ENCODE data around the gene KIRREL3.

The KIRREL3 gene

DNA sequence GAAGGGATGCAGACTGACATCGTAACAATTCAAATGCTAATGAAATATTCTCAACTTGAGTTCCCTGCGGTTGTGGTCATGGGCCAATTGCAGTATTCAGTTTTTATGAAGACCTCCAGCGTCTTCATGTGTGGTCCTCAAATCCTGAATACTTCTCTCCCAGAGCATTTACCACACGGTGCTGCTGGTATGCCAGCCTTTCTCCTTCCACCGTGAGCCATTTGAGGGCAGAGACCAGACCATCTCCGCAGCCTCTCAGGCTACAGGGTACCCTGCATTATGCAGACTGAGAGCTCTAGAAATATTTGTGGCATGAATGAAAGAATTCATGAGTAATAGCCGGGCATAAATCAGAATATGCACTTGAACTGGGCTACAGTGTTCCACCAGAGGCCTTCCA, 355.4 kb downstream of the KIRREL3 start:
- Histone ChIP-seq H3K36me3 (ENCODE audit: insufficient read depth, insufficient read length, low read length) (no peaks in the 10 kb centered on the region), H3K4me3 (ENCODE audit: insufficient read length, low read depth) (no peak overlapping the region), H3K4me1 (ENCODE audit: insufficient read depth, insufficient read length) (no peaks in the 10 kb centered on the region), H3K9me3 (ENCODE audit: insufficient read depth, low read length) (no peaks in the 10 kb centered on the region), H3K9ac (ENCODE audit: insufficient read length, low read depth) (no peak overlapping the region), H3K27me3 (ENCODE audit: insufficient read depth, insufficient read length) (no peaks in the 10 kb centered on the region)
- no peak for DNase-seq (ENCODE audit: low read depth, low spot score)
- TF ChIP-seq YY1 (IDR thresholded peaks at IDR 0.05; ENCODE audit: insufficient read depth, insufficient read length) (no peak), ZNF274 (IDR thresholded peaks at IDR 0.05; ENCODE audit: low read depth, low read length) (no peak), SUZ12 (IDR thresholded peaks at IDR 0.05; ENCODE audit: extremely low read depth, insufficient read depth, insufficient read length) (no peak)

DNA sequence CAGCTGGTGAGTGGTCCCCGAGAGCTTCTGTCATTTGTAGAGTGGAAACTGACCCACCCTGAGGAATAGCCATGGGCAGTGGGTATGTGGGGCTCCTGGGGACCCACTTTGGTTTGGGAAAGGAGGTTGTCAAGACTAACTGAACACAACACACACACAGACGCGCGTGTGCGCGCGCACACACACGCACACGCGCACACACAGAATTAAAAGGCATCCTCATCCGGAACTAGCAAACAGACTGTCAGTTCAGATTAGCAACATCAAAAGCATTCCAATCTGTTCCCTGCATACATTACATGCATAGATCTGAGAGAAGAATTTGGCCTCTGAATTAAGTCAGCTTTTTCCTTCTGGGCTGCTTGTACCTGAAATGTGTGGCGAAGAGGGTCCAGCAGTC, 360.4 kb downstream of the KIRREL3 start:
- no peaks in the 10 kb centered on the region for H3K9me3 ChIP-seq (ENCODE audit: insufficient read depth, low read length)
- no peak for DNase-seq (ENCODE audit: low read depth, low spot score)
- H3K27me3 ChIP-seq (ENCODE audit: insufficient read depth, insufficient read length), result no peaks in the 10 kb centered on the region
- H3K4me3 ChIP-seq (ENCODE audit: insufficient read length, low read depth), result no peak overlapping the region
- TF ChIP-seq SUZ12 (IDR thresholded peaks at IDR 0.05; ENCODE audit: extremely low read depth, insufficient read depth, insufficient read length), result no peak
- TF ChIP-seq YY1 (IDR thresholded peaks at IDR 0.05; ENCODE audit: insufficient read depth, insufficient read length), result no peak
- no peak for TF ChIP-seq ZNF274 (IDR thresholded peaks at IDR 0.05; ENCODE audit: low read depth, low read length)
- H3K9ac ChIP-seq (ENCODE audit: insufficient read length, low read depth), result no peak overlapping the region
- no peaks in the 10 kb centered on the region for H3K4me1 ChIP-seq (ENCODE audit: insufficient read depth, insufficient read length)
- no peaks in the 10 kb centered on the region for H3K36me3 ChIP-seq (ENCODE audit: insufficient read depth, insufficient read length, low read length)

DNA sequence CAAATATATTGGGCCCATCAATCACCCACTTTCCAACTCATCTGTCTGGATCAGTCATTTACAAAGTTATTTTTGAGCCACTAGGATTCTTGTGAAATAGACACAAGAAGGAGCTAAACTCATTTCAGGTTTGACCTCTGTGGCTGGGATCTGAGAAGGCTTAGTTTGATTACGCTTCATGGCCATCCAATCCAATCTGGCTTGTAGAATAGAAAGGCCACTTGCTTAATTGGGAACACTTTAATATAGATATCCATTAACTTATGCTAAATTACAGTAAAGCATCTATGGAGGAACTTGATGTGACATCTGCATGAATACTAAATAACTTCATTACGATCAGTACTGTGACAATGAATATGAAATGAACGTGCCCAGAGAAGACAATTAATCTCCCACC, 360.9 kb downstream of the KIRREL3 start:
- no peak for DNase-seq (ENCODE audit: low read depth, low spot score)
- Histone ChIP-seq H3K9me3 (ENCODE audit: insufficient read depth, low read length) (no peaks in the 10 kb centered on the region), H3K4me3 (ENCODE audit: insufficient read length, low read depth) (no peak overlapping the region), H3K9ac (ENCODE audit: insufficient read length, low read depth) (no peak overlapping the region), H3K27me3 (ENCODE audit: insufficient read depth, insufficient read length) (no peaks in the 10 kb centered on the region), H3K4me1 (ENCODE audit: insufficient read depth, insufficient read length) (no peaks in the 10 kb centered on the region), H3K36me3 (ENCODE audit: insufficient read depth, insufficient read length, low read length) (no peaks in the 10 kb centered on the region)
- TF ChIP-seq ZNF274 (IDR thresholded peaks at IDR 0.05; ENCODE audit: low read depth, low read length) (no peak), YY1 (IDR thresholded peaks at IDR 0.05; ENCODE audit: insufficient read depth, insufficient read length) (no peak), SUZ12 (IDR thresholded peaks at IDR 0.05; ENCODE audit: extremely low read depth, insufficient read depth, insufficient read length) (no peak)

DNA sequence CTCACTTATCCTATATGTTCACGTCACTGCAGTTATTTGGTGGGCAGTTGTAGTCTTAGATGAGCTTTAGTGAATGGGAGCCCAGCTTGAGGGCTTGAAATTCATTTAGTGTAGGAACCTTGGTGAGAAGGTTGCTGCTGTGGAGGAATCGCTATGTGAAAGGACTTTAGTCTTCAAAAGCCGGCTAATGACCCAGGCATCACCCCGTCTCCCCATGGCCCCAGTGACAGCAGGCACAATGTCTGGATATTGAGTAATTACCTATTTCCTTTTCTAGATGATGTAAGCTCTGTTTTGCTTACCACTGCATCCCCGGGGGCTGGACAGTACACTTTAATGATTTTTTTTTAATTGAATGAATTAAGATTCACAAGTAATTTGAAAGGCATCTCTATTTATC, 361.9 kb downstream of the KIRREL3 start:
- Histone ChIP-seq H3K36me3 (ENCODE audit: insufficient read depth, insufficient read length, low read length) (no peaks in the 10 kb centered on the region), H3K9ac (ENCODE audit: insufficient read length, low read depth) (no peak overlapping the region), H3K27me3 (ENCODE audit: insufficient read depth, insufficient read length) (no peaks in the 10 kb centered on the region), H3K9me3 (ENCODE audit: insufficient read depth, low read length) (no peaks in the 10 kb centered on the region), H3K4me3 (ENCODE audit: insufficient read length, low read depth) (no peak overlapping the region), H3K4me1 (ENCODE audit: insufficient read depth, insufficient read length) (no peaks in the 10 kb centered on the region)
- no peak for TF ChIP-seq YY1 (IDR thresholded peaks at IDR 0.05; ENCODE audit: insufficient read depth, insufficient read length)
- TF ChIP-seq ZNF274 (IDR thresholded peaks at IDR 0.05; ENCODE audit: low read depth, low read length), result no peak
- no peak for TF ChIP-seq SUZ12 (IDR thresholded peaks at IDR 0.05; ENCODE audit: extremely low read depth, insufficient read depth, insufficient read length)
- no peak for DNase-seq (ENCODE audit: low read depth, low spot score)

DNA sequence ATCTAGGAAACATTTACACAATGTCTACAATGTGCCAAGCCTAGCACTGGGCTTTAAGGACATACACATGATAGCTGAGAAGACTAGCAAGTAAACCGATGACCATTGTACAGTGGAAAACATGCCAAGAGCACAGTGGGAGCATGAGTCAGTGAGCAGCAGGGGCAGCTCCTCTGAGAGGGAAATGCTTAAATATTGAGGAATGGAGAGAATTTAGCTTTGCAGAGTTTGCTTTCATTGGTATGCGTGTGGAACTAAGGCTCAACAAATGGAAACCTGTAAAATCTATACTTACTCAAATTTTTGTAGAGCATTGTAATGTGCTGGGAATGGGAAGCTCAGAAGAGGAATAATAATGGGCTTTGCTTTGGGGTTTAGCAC, 362.8 kb downstream of the KIRREL3 start:
- Histone ChIP-seq H3K9ac (ENCODE audit: insufficient read length, low read depth) (no peak overlapping the region), H3K4me3 (ENCODE audit: insufficient read length, low read depth) (no peak overlapping the region)

DNA sequence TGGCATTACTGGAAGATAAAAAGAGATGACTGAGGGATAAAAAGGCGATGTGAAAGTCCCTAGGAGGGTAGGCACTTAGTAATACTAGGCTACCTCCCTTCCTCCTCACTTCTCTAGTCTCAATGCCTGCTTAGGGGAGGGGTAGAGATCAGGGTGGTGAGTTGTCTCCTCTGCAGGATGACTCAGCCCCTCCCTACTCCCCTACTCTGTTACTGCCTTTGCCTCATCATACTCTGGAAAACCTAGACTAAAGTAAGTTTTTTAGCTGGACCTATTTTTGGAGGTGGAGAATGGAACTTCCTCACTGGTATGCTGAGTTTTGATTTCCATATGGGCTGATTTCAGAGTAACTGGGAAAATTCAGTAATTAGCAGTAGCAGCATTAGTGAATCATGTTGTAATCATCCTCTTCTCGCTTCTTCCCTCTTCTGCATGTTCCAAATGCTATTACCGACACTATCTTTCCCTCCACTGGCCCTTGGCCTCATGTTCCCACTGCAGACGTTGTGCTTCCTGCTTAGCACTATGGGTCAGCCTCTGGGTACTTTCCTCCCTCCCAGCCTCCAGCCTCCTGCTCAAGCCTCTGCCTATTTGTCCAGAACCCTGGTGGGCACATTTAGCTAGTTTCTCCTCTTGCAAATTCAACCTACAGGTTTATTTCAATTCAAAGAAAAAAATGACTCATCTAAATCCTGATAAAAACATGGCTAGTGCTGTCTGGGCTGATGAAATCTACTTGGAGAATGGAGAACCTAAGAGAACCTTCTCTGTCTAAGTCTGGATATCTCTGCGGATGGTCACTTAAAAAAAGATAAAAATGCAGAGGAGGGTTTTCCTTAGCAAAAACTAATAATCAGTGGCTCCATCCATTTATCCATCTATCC, 363.4 kb downstream of the KIRREL3 start:
- Histone ChIP-seq H3K36me3 (ENCODE audit: insufficient read depth, insufficient read length, low read length) (no peaks in the 10 kb centered on the region), H3K4me1 (ENCODE audit: insufficient read depth, insufficient read length) (no peaks in the 10 kb centered on the region), H3K27me3 (ENCODE audit: insufficient read depth, insufficient read length) (no peaks in the 10 kb centered on the region), H3K9me3 (ENCODE audit: insufficient read depth, low read length) (no peaks in the 10 kb centered on the region), H3K9ac (ENCODE audit: insufficient read length, low read depth) (no peak overlapping the region), H3K4me3 (ENCODE audit: insufficient read length, low read depth) (no peak overlapping the region)
- TF ChIP-seq YY1 (IDR thresholded peaks at IDR 0.05; ENCODE audit: insufficient read depth, insufficient read length), result no peak
- TF ChIP-seq ZNF274 (IDR thresholded peaks at IDR 0.05; ENCODE audit: low read depth, low read length), result no peak
- TF ChIP-seq SUZ12 (IDR thresholded peaks at IDR 0.05; ENCODE audit: extremely low read depth, insufficient read depth, insufficient read length), result no peak
- DNase-seq (ENCODE audit: low read depth, low spot score), result no peak

More for the DNA sequence above, 362.8 kb downstream of the KIRREL3 start:
- H3K27me3 ChIP-seq (ENCODE audit: insufficient read depth, insufficient read length), result no peaks in the 10 kb centered on the region
- no peak for TF ChIP-seq SUZ12 (IDR thresholded peaks at IDR 0.05; ENCODE audit: extremely low read depth, insufficient read depth, insufficient read length)
- no peak for TF ChIP-seq YY1 (IDR thresholded peaks at IDR 0.05; ENCODE audit: insufficient read depth, insufficient read length)
- no peak for TF ChIP-seq ZNF274 (IDR thresholded peaks at IDR 0.05; ENCODE audit: low read depth, low read length)
- DNase-seq (ENCODE audit: low read depth, low spot score), result no peak
- H3K4me1 ChIP-seq (ENCODE audit: insufficient read depth, insufficient read length), result no peaks in the 10 kb centered on the region
- H3K9me3 ChIP-seq (ENCODE audit: insufficient read depth, low read length), result no peaks in the 10 kb centered on the region
- H3K36me3 ChIP-seq (ENCODE audit: insufficient read depth, insufficient read length, low read length), result no peaks in the 10 kb centered on the region

DNA sequence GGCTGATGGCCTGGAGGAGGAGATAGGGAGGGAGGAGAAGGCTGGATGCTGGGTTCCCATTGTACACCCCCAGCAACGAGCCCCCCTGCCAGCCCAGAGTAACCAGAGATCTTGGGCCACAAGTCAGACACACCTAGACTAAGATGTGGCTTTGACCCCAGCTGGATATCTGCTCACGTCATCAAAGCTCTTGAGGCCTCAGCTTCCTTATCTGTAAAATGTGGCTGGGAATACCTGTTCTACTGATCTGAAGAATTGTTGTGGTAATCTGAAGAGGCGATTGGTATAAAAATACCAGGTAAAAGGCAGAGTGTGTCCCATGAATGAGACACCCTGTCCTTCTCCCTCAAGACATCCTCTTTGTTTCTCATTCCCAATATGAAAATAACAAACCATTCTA, 365.1 kb downstream of the KIRREL3 start:
- DNase-seq (ENCODE audit: low read depth, low spot score), result no peak
- Histone ChIP-seq H3K4me3 (ENCODE audit: insufficient read length, low read depth) (no peak overlapping the region), H3K36me3 (ENCODE audit: insufficient read depth, insufficient read length, low read length) (no peaks in the 10 kb centered on the region), H3K4me1 (ENCODE audit: insufficient read depth, insufficient read length) (no peaks in the 10 kb centered on the region), H3K9me3 (ENCODE audit: insufficient read depth, low read length) (no peaks in the 10 kb centered on the region), H3K27me3 (ENCODE audit: insufficient read depth, insufficient read length) (no peaks in the 10 kb centered on the region), H3K9ac (ENCODE audit: insufficient read length, low read depth) (no peak overlapping the region)
- TF ChIP-seq SUZ12 (IDR thresholded peaks at IDR 0.05; ENCODE audit: extremely low read depth, insufficient read depth, insufficient read length) (no peak), ZNF274 (IDR thresholded peaks at IDR 0.05; ENCODE audit: low read depth, low read length) (no peak), YY1 (IDR thresholded peaks at IDR 0.05; ENCODE audit: insufficient read depth, insufficient read length) (no peak)

Measured in NT2/D1 (cell line).